Measurements from ENCODE around the gene SCYL1.

SCYL1 gene

DNA sequence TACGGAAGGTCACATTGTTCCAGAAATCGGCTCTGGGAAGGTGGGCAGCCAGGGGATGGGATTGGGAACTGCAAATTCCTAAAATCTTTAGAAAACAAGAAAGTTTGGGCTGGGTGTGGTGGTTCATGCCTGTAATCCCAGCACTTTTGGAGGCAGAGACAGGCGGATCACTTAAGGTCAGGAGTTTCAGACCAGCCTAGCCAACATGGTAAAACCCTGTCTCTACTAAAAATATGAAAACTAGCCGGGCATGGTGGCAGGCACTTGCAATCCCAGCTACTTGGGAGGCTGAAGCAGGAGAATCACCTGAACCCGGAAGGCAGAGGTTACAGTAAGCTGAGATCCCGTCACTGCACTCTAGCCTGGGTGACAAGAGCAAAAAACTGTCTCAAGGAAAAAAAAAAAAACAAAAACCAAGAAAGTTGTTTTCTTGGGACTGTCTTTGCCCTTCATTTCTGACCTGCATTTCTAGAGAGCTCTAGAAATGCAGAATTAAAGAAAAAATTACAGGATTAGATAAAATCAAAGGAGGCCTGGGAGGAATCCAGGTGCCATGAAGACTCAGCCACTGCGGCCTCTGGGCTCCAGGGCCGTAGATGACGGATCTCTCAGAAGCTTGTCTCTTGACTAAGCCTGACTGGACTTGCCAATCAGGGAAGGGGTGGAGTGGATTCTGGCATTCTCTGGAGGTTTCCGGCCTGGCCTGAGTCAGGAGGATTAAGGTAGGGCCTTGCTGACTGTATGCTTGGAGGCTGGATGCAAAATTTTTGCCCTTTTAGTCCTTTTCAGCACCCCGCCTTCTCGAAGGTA is 31.3 kb upstream of the SCYL1 start:
- no peak for DNase-seq (ENCODE audit: low read depth)

DNA sequence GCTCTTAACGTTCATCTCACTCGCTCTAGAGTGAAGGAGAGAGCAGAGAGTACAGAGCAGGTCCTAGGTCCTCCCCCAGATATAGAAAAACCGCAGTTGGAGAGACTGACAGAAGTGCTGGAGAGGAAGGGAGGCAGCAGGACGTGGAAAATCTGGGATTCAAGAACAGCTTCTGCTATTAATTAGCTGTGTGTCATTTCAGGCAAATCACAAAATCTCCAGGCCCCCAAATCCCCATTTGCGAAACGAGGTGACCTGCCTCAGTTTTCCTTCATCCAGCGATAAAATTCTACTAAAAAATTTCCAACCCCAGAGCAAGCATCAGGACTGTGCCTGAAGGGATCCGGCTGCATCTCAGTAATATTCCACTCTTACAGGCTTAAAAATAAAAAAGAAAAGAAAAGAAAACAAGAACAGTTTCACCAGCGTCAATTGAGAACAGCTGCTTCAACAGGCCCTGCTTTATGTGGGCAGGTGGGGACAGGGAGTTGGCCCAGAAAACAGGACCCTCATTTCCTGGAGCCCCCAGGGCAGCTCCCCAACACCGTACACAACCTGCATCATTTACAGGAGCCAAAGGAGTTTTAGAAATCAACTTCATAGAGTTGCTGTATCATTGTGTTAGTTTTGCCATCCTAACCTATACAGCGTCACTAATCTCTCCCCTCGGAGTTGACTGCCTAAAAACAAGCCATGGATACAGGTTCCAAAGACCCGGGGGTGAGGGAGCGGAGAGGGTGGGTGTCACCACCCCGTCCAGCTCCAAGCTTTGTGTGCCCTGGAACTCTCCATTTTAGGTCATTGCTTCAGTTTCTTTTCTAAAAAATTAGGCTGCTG is 28.4 kb upstream of the SCYL1 start:
- DNase-seq (ENCODE audit: low read depth) = no peak

DNA sequence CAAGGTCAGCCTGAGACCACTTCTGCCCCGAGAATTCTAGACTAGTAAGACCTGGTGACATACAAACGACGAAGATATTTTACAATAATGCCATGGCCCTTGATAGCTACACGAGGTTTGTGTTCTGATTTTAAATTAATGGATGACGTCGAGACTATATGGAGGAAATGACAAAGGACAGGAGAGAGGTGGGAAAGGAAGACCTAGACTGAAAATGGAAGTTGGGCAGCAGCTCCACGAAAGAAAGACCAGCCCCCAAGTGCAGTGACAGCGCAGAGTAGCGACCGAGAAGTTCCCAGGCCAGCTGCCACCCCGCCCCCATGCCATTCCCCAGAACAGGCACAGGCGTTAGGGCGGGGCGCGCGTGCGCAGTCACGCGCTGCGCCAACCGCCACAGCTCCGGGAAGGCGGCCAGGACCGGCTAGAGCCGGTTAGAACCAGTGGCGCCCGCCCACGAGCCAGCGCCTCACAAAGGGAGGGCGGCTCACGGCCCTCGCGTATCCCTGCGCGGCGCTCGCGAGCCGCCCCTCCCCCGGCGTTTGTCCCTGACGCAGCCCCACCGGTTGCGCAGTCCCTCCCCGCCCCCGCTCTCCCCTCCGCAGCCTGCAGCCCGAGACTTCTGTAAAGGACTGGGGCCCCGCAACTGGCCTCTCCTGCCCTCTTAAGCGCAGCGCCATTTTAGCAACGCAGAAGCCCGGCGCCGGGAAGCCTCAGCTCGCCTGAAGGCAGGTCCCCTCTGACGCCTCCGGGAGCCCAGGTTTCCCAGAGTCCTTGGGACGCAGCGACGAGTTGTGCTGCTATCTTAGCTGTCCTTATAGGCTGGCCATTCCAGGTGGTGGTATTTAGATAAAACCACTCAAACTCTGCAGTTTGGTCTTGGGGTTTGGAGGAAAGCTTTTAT is 27.5 kb upstream of the SCYL1 start:
- peak; percentile 97 for DNase-seq (ENCODE audit: low read depth)

DNA sequence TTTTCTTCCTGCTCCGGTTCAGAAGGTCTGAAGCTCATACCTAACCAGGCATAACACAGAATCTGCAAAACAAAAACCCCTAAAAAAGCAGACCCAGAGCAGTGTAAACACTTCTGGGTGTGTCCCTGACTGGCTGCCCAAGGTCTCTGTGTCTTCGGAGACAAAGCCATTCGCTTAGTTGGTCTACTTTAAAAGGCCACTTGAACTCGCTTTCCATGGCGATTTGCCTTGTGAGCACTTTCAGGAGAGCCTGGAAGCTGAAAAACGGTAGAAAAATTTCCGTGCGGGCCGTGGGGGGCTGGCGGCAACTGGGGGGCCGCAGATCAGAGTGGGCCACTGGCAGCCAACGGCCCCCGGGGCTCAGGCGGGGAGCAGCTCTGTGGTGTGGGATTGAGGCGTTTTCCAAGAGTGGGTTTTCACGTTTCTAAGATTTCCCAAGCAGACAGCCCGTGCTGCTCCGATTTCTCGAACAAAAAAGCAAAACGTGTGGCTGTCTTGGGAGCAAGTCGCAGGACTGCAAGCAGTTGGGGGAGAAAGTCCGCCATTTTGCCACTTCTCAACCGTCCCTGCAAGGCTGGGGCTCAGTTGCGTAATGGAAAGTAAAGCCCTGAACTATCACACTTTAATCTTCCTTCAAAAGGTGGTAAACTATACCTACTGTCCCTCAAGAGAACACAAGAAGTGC is 26.7 kb upstream of the SCYL1 start:
- DNase-seq (ENCODE audit: low read depth) = peak; percentile 50

DNA sequence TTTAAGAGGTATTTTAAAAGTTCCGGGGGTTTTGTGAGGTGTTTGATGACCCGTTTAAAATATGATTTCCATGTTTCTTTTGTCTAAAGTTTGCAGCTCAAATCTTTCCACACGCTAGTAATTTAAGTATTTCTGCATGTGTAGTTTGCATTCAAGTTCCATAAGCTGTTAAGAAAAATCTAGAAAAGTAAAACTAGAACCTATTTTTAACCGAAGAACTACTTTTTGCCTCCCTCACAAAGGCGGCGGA is 26.2 kb upstream of the SCYL1 start:
- DNase-seq (ENCODE audit: low read depth) = no peak

DNA sequence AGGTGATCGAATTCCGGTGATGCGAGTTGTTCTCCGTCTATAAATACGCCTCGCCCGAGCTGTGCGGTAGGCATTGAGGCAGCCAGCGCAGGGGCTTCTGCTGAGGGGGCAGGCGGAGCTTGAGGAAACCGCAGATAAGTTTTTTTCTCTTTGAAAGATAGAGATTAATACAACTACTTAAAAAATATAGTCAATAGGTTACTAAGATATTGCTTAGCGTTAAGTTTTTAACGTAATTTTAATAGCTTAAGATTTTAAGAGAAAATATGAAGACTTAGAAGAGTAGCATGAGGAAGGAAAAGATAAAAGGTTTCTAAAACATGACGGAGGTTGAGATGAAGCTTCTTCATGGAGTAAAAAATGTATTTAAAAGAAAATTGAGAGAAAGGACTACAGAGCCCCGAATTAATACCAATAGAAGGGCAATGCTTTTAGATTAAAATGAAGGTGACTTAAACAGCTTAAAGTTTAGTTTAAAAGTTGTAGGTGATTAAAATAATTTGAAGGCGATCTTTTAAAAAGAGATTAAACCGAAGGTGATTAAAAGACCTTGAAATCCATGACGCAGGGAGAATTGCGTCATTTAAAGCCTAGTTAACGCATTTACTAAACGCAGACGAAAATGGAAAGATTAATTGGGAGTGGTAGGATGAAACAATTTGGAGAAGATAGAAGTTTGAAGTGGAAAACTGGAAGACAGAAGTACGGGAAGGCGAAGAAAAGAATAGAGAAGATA is 25.7 kb upstream of the SCYL1 start, which contains the start of gene MALAT1:
Gene MALAT1, plus strand, starts transcription at position 69 of the 736 bp plus-strand sequence.
- DNase-seq (ENCODE audit: low read depth) = peak; percentile 89

DNA sequence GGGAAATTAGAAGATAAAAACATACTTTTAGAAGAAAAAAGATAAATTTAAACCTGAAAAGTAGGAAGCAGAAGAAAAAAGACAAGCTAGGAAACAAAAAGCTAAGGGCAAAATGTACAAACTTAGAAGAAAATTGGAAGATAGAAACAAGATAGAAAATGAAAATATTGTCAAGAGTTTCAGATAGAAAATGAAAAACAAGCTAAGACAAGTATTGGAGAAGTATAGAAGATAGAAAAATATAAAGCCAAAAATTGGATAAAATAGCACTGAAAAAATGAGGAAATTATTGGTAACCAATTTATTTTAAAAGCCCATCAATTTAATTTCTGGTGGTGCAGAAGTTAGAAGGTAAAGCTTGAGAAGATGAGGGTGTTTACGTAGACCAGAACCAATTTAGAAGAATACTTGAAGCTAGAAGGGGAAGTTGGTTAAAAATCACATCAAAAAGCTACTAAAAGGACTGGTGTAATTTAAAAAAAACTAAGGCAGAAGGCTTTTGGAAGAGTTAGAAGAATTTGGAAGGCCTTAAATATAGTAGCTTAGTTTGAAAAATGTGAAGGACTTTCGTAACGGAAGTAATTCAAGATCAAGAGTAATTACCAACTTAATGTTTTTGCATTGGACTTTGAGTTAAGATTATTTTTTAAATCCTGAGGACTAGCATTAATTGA is 25.0 kb upstream of the SCYL1 start:
- DNase-seq (ENCODE audit: low read depth) = no peak

DNA sequence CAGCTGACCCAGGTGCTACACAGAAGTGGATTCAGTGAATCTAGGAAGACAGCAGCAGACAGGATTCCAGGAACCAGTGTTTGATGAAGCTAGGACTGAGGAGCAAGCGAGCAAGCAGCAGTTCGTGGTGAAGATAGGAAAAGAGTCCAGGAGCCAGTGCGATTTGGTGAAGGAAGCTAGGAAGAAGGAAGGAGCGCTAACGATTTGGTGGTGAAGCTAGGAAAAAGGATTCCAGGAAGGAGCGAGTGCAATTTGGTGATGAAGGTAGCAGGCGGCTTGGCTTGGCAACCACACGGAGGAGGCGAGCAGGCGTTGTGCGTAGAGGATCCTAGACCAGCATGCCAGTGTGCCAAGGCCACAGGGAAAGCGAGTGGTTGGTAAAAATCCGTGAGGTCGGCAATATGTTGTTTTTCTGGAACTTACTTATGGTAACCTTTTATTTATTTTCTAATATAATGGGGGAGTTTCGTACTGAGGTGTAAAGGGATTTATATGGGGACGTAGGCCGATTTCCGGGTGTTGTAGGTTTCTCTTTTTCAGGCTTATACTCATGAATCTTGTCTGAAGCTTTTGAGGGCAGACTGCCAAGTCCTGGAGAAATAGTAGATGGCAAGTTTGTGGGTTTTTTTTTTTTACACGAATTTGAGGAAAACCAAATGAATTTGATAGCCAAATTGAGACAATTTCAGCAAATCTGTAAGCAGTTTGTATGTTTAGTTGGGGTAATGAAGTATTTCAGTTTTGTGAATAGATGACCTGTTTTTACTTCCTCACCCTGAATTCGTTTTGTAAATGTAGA is 24.3 kb upstream of the SCYL1 start:
- no peak for DNase-seq (ENCODE audit: low read depth)

DNA sequence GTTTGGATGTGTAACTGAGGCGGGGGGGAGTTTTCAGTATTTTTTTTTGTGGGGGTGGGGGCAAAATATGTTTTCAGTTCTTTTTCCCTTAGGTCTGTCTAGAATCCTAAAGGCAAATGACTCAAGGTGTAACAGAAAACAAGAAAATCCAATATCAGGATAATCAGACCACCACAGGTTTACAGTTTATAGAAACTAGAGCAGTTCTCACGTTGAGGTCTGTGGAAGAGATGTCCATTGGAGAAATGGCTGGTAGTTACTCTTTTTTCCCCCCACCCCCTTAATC is 23.8 kb upstream of the SCYL1 start:
- no peak for DNase-seq (ENCODE audit: low read depth)

DNA sequence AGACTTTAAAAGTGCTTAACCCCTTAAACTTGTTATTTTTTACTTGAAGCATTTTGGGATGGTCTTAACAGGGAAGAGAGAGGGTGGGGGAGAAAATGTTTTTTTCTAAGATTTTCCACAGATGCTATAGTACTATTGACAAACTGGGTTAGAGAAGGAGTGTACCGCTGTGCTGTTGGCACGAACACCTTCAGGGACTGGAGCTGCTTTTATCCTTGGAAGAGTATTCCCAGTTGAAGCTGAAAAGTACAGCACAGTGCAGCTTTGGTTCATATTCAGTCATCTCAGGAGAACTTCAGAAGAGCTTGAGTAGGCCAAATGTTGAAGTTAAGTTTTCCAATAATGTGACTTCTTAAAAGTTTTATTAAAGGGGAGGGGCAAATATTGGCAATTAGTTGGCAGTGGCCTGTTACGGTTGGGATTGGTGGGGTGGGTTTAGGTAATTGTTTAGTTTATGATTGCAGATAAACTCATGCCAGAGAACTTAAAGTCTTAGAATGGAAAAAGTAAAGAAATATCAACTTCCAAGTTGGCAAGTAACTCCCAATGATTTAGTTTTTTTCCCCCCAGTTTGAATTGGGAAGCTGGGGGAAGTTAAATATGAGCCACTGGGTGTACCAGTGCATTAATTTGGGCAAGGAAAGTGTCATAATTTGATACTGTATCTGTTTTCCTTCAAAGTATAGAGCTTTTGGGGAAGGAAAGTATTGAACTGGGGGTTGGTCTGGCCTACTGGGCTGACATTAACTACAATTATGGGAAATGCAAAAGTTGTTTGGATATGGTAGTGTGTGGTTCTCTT is 23.2 kb upstream of the SCYL1 start:
- DNase-seq (ENCODE audit: low read depth) = no peak

DNA sequence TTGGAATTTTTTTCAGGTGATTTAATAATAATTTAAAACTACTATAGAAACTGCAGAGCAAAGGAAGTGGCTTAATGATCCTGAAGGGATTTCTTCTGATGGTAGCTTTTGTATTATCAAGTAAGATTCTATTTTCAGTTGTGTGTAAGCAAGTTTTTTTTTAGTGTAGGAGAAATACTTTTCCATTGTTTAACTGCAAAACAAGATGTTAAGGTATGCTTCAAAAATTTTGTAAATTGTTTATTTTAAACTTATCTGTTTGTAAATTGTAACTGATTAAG is 22.7 kb upstream of the SCYL1 start:
- DNase-seq (ENCODE audit: low read depth) = no peak

DNA sequence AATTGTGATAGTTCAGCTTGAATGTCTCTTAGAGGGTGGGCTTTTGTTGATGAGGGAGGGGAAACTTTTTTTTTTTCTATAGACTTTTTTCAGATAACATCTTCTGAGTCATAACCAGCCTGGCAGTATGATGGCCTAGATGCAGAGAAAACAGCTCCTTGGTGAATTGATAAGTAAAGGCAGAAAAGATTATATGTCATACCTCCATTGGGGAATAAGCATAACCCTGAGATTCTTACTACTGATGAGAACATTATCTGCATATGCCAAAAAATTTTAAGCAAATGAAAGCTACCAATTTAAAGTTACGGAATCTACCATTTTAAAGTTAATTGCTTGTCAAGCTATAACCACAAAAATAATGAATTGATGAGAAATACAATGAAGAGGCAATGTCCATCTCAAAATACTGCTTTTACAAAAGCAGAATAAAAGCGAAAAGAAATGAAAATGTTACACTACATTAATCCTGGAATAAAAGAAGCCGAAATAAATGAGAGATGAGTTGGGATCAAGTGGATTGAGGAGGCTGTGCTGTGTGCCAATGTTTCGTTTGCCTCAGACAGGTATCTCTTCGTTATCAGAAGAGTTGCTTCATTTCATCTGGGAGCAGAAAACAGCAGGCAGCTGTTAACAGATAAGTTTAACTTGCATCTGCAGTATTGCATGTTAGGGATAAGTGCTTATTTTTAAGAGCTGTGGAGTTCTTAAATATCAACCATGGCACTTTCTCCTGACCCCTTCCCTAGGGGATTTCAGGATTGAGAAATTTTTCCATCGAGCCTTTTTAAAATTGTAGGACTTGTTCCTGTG is 22.1 kb upstream of the SCYL1 start:
- no peak for DNase-seq (ENCODE audit: low read depth)

DNA sequence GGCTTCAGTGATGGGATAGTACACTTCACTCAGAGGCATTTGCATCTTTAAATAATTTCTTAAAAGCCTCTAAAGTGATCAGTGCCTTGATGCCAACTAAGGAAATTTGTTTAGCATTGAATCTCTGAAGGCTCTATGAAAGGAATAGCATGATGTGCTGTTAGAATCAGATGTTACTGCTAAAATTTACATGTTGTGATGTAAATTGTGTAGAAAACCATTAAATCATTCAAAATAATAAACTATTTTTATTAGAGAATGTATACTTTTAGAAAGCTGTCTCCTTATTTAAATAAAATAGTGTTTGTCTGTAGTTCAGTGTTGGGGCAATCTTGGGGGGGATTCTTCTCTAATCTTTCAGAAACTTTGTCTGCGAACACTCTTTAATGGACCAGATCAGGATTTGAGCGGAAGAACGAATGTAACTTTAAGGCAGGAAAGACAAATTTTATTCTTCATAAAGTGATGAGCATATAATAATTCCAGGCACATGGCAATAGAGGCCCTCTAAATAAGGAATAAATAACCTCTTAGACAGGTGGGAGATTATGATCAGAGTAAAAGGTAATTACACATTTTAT is 21.4 kb upstream of the SCYL1 start:
- no peak for DNase-seq (ENCODE audit: low read depth)

DNA sequence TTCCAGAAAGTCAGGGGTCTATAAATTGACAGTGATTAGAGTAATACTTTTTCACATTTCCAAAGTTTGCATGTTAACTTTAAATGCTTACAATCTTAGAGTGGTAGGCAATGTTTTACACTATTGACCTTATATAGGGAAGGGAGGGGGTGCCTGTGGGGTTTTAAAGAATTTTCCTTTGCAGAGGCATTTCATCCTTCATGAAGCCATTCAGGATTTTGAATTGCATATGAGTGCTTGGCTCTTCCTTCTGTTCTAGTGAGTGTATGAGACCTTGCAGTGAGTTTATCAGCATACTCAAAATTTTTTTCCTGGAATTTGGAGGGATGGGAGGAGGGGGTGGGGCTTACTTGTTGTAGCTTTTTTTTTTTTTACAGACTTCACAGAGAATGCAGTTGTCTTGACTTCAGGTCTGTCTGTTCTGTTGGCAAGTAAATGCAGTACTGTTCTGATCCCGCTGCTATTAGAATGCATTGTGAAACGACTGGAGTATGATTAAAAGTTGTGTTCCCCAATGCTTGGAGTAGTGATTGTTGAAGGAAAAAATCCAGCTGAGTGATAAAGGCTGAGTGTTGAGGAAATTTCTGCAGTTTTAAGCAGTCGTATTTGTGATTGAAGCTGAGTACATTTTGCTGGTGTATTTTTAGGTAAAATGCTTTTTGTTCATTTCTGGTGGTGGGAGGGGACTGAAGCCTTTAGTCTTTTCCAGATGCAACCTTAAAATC is 20.8 kb upstream of the SCYL1 start:
- DNase-seq (ENCODE audit: low read depth) = no peak

DNA sequence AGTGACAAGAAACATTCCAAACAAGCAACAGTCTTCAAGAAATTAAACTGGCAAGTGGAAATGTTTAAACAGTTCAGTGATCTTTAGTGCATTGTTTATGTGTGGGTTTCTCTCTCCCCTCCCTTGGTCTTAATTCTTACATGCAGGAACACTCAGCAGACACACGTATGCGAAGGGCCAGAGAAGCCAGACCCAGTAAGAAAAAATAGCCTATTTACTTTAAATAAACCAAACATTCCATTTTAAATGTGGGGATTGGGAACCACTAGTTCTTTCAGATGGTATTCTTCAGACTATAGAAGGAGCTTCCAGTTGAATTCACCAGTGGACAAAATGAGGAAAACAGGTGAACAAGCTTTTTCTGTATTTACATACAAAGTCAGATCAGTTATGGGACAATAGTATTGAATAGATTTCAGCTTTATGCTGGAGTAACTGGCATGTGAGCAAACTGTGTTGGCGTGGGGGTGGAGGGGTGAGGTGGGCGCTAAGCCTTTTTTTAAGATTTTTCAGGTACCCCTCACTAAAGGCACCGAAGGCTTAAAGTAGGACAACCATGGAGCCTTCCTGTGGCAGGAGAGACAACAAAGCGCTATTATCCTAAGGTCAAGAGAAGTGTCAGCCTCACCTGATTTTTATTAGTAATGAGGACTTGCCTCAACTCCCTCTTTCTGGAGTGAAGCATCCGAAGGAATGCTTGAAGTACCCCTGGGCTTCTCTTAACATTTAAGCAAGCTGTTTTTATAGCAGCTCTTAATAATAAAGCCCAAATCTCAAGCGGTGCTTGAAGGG is 20.0 kb upstream of the SCYL1 start:
- no peak for DNase-seq (ENCODE audit: low read depth)

DNA sequence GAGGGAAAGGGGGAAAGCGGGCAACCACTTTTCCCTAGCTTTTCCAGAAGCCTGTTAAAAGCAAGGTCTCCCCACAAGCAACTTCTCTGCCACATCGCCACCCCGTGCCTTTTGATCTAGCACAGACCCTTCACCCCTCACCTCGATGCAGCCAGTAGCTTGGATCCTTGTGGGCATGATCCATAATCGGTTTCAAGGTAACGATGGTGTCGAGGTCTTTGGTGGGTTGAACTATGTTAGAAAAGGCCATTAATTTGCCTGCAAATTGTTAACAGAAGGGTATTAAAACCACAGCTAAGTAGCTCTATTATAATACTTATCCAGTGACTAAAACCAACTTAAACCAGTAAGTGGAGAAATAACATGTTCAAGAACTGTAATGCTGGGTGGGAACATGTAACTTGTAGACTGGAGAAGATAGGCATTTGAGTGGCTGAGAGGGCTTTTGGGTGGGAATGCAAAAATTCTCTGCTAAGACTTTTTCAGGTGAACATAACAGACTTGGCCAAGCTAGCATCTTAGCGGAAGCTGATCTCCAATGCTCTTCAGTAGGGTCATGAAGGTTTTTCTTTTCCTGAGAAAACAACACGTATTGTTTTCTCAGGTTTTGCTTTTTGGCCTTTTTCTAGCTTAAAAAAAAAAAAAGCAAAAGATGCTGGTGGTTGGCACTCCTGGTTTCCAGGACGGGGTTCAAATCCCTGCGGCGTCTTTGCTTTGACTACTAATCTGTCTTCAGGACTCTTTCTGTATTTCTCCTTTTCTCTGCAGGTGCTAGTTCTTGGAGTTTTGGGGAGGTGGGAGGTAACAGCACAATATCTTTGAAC is 19.2 kb upstream of the SCYL1 start:
- DNase-seq (ENCODE audit: low read depth) = no peak

All from activated T-helper 1 cell treated with Interleukin-2 at 50 U/mL for 16 hours (primary cell).